ENCODE measurements around the gene GAL3ST1. TPM values are rescaled to one million over a fixed set of nuclear protein-coding genes. Genes with fewer than 3 reads are reported as not detected.
A peak's percentile ranks its signal among the peaks of the same experiment; 100 is the strongest.

The GAL3ST1 gene
- total and polyA plus RNA-seq, 3 experiments from 2014 or later, result 0.13 to 0.31 (median 0.13) TPM

GRCh38 chr22:30535182-30535581, 39.3 kb downstream of the GAL3ST1 start:
- ChIA-PET POLR2A (no interaction called here), CTCF (no interaction called here)
- DNase-seq, result no peak
- no peaks in the 10 kb centered on the region for H3K36me3 ChIP-seq (ENCODE audit: insufficient read depth, low read length)
- H3K9me3 Mint-ChIP-seq, result no peaks in the 10 kb centered on the region
- peaks cover 2 to 10% of the 10 kb centered on the region in 2 donors for H3K27me3 Mint-ChIP-seq
- no peaks in the 10 kb centered on the region for H3K36me3 Mint-ChIP-seq
- no peaks in the 10 kb centered on the region for H3K4me1 ChIP-seq (ENCODE audit: insufficient read depth, low read length)
- no peaks in the 10 kb centered on the region for H3K27me3 ChIP-seq (ENCODE audit: insufficient read depth, low read length, poor library complexity, severe bottlenecking)
- H3K4me1 Mint-ChIP-seq, result peaks cover 0 to 8% (median 7%) of the 10 kb centered on the region in 3 donors
- H3K4me3 ChIP-seq (ENCODE audit: low read length), result no peak overlapping the region
- no peak overlapping the region for H3K27ac Mint-ChIP-seq
- no peaks in the 10 kb centered on the region for H3K9me3 ChIP-seq (ENCODE audit: low read length)
- H3K4me3 Mint-ChIP-seq, result no peak overlapping the region
- H3K27ac ChIP-seq (ENCODE audit: low read depth, low read length), result no peak overlapping the region

- Histone ChIP-seq H3K27ac (ENCODE audit: low read depth, low read length) (no peak overlapping the region), H3K4me1 (ENCODE audit: insufficient read depth, low read length) (no peaks in the 10 kb centered on the region), H3K9me3 (ENCODE audit: low read length) (no peaks in the 10 kb centered on the region), H3K27me3 (ENCODE audit: insufficient read depth, low read length, poor library complexity, severe bottlenecking) (no peaks in the 10 kb centered on the region), H3K4me3 (ENCODE audit: low read length) (no peak overlapping the region), H3K36me3 (ENCODE audit: insufficient read depth, low read length) (no peaks in the 10 kb centered on the region)
- ChIA-PET POLR2A (no interaction called here), CTCF (no interaction called here)
- peak overlapping the region in 1 of 7 donors; percentile 51 for H3K4me3 Mint-ChIP-seq
- peaks cover 0 to 8% (median 7%) of the 10 kb centered on the region in 3 donors for H3K4me1 Mint-ChIP-seq
- H3K27me3 Mint-ChIP-seq, result peaks cover 0 to 2% of the 10 kb centered on the region in 2 donors
- no peaks in the 10 kb centered on the region for H3K36me3 Mint-ChIP-seq
- no peak overlapping the region for H3K27ac Mint-ChIP-seq
- H3K9me3 Mint-ChIP-seq, result no peaks in the 10 kb centered on the region
- no peak for DNase-seq
Measured at GRCh38 chr22:30531651-30532608, 42.5 kb downstream of the GAL3ST1 start.

- Histone ChIP-seq H3K36me3 (ENCODE audit: insufficient read depth, low read length) (no peaks in the 10 kb centered on the region), H3K27me3 (ENCODE audit: insufficient read depth, low read length, poor library complexity, severe bottlenecking) (no peaks in the 10 kb centered on the region), H3K27ac (ENCODE audit: low read depth, low read length) (no peak overlapping the region), H3K4me3 (ENCODE audit: low read length) (no peak overlapping the region), H3K9me3 (ENCODE audit: low read length) (no peaks in the 10 kb centered on the region), H3K4me1 (ENCODE audit: insufficient read depth, low read length) (no peaks in the 10 kb centered on the region)
- Mint-ChIP-seq H3K36me3 (no peaks in the 10 kb centered on the region), H3K9me3 (peaks cover 0 to 1% (median 0%) of the 10 kb centered on the region in 5 donors), H3K4me1 (no peaks in the 10 kb centered on the region), H3K4me3 (no peak overlapping the region), H3K27me3 (peaks cover 3 to 20% of the 10 kb centered on the region in 2 donors), H3K27ac (no peak overlapping the region)
- POLR2A ChIA-PET, result no interaction called here
- no peak for DNase-seq
- CTCF ChIA-PET, result no interaction called here
Measured at GRCh38 chr22:30526656-30527055, 47.8 kb downstream of the GAL3ST1 start.

- Histone ChIP-seq H3K4me1 (ENCODE audit: insufficient read depth, low read length) (no peaks in the 10 kb centered on the region), H3K36me3 (ENCODE audit: insufficient read depth, low read length) (no peaks in the 10 kb centered on the region), H3K4me3 (ENCODE audit: low read length) (no peak overlapping the region), H3K27ac (ENCODE audit: low read depth, low read length) (no peak overlapping the region), H3K9me3 (ENCODE audit: low read length) (no peaks in the 10 kb centered on the region), H3K27me3 (ENCODE audit: insufficient read depth, low read length, poor library complexity, severe bottlenecking) (no peaks in the 10 kb centered on the region)
- ChIA-PET CTCF (no interaction called here), POLR2A (no interaction called here)
- Mint-ChIP-seq H3K9me3 (peaks cover 0 to 1% (median 0%) of the 10 kb centered on the region in 5 donors), H3K27ac (no peak overlapping the region), H3K27me3 (peaks cover 6 to 26% of the 10 kb centered on the region in 2 donors), H3K4me3 (peak overlapping the region in 1 of 7 donors; percentile 23), H3K36me3 (no peaks in the 10 kb centered on the region), H3K4me1 (no peaks in the 10 kb centered on the region)
- DNase-seq, result no peak
Measured at GRCh38 chr22:30523646-30524489, 50.6 kb downstream of the GAL3ST1 start.

- no peak overlapping the region for H3K4me3 Mint-ChIP-seq
- Histone ChIP-seq H3K4me3 (ENCODE audit: low read length) (no peak overlapping the region), H3K9me3 (ENCODE audit: low read length) (no peaks in the 10 kb centered on the region), H3K27me3 (ENCODE audit: insufficient read depth, low read length, poor library complexity, severe bottlenecking) (no peaks in the 10 kb centered on the region), H3K4me1 (ENCODE audit: insufficient read depth, low read length) (no peaks in the 10 kb centered on the region), H3K27ac (ENCODE audit: low read depth, low read length) (no peak overlapping the region), H3K36me3 (ENCODE audit: insufficient read depth, low read length) (no peaks in the 10 kb centered on the region)
- CTCF ChIA-PET, result no interaction called here
- no peaks in the 10 kb centered on the region for H3K36me3 Mint-ChIP-seq
- H3K9me3 Mint-ChIP-seq, result peaks cover 0 to 1% (median 0%) of the 10 kb centered on the region in 5 donors
- H3K27ac Mint-ChIP-seq, result no peak overlapping the region
- POLR2A ChIA-PET, result no interaction called here
- no peak for DNase-seq
- H3K4me1 Mint-ChIP-seq, result no peaks in the 10 kb centered on the region
- H3K27me3 Mint-ChIP-seq, result peaks cover 6 to 22% of the 10 kb centered on the region in 2 donors
Measured at GRCh38 chr22:30521368-30522156, 52.9 kb downstream of the GAL3ST1 start.

GRCh38 chr22:30519842-30520425, 54.5 kb downstream of the GAL3ST1 start:
- CTCF ChIA-PET, result no interaction called here
- no peaks in the 10 kb centered on the region for H3K36me3 ChIP-seq (ENCODE audit: insufficient read depth, low read length)
- Mint-ChIP-seq H3K27me3 (peaks cover 5 to 17% of the 10 kb centered on the region in 2 donors), H3K27ac (no peak overlapping the region), H3K4me3 (no peak overlapping the region), H3K36me3 (no peaks in the 10 kb centered on the region), H3K4me1 (no peaks in the 10 kb centered on the region), H3K9me3 (peaks cover 0 to 1% (median 0%) of the 10 kb centered on the region in 5 donors)
- H3K4me3 ChIP-seq (ENCODE audit: low read length), result no peak overlapping the region
- no peak for DNase-seq
- H3K27me3 ChIP-seq (ENCODE audit: insufficient read depth, low read length, poor library complexity, severe bottlenecking), result no peaks in the 10 kb centered on the region
- no peaks in the 10 kb centered on the region for H3K4me1 ChIP-seq (ENCODE audit: insufficient read depth, low read length)
- H3K9me3 ChIP-seq (ENCODE audit: low read length), result no peaks in the 10 kb centered on the region
- POLR2A ChIA-PET, result no interaction called here
- no peak overlapping the region for H3K27ac ChIP-seq (ENCODE audit: low read depth, low read length)

- Histone ChIP-seq H3K4me1 (ENCODE audit: insufficient read depth, low read length) (no peaks in the 10 kb centered on the region), H3K9me3 (ENCODE audit: low read length) (no peaks in the 10 kb centered on the region), H3K27ac (ENCODE audit: low read depth, low read length) (no peak overlapping the region), H3K4me3 (ENCODE audit: low read length) (no peak overlapping the region), H3K36me3 (ENCODE audit: insufficient read depth, low read length) (no peaks in the 10 kb centered on the region), H3K27me3 (ENCODE audit: insufficient read depth, low read length, poor library complexity, severe bottlenecking) (no peaks in the 10 kb centered on the region)
- DNase-seq, result no peak
- ChIA-PET POLR2A (no interaction called here), CTCF (no interaction called here)
- Mint-ChIP-seq H3K27ac (peak overlapping the region in 1 of 8 donors; percentile 84), H3K9me3 (peaks cover 0 to 1% (median 0%) of the 10 kb centered on the region in 5 donors), H3K4me3 (no peak overlapping the region), H3K4me1 (no peaks in the 10 kb centered on the region), H3K36me3 (no peaks in the 10 kb centered on the region), H3K27me3 (peaks cover 5% of the 10 kb centered on the region in 2 donors)
Measured at GRCh38 chr22:30516731-30517130, 57.7 kb downstream of the GAL3ST1 start.
